ENCODE data around the gene ITPR1.

Gene ITPR1

DNA sequence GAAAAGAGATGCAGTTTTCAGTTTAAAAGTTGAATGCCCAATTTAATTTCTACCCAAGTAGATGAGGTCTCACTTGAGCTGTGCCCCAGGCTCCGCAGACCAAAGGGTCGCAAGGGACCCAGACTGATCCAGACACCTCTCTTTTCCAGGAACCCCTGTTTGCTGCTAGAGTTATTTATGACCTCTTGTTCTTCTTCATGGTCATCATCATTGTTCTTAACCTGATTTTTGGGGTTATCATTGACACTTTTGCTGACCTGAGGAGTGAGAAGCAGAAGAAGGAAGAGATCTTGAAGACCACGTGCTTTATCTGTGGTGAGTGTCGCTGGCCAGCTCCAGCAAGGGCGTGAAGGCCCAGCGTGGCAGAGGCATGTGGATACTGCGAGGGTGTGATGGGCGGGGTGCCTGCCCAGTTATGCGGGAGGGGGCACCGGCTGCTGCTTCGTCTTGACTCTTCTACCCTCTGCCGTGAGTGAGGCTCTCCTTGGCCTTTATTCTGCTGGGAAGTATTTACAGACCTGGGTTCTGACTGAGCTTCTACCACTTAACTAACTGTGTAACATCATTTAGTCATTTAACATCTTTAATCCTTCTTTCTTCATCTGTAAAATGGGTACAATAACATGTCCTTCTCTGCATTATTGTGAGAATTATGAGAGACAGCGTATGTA lies 321.9 kb downstream of the ITPR1 start (continued):
- TF ChIP-seq, protein P1, sequence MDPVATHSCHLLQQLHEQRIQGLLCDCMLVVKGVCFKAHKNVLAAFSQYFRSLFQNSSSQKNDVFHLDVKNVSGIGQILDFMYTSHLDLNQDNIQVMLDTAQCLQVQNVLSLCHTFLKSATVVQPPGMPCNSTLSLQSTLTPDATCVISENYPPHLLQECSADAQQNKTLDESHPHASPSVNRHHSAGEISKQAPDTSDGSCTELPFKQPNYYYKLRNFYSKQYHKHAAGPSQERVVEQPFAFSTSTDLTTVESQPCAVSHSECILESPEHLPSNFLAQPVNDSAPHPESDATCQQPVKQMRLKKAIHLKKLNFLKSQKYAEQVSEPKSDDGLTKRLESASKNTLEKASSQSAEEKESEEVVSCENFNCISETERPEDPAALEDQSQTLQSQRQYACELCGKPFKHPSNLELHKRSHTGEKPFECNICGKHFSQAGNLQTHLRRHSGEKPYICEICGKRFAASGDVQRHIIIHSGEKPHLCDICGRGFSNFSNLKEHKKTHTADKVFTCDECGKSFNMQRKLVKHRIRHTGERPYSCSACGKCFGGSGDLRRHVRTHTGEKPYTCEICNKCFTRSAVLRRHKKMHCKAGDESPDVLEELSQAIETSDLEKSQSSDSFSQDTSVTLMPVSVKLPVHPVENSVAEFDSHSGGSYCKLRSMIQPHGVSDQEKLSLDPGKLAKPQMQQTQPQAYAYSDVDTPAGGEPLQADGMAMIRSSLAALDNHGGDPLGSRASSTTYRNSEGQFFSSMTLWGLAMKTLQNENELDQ (tag by site-specific recombination; IDR thresholded peaks at IDR 0.05; ENCODE audit: low read depth): no peak

DNA sequence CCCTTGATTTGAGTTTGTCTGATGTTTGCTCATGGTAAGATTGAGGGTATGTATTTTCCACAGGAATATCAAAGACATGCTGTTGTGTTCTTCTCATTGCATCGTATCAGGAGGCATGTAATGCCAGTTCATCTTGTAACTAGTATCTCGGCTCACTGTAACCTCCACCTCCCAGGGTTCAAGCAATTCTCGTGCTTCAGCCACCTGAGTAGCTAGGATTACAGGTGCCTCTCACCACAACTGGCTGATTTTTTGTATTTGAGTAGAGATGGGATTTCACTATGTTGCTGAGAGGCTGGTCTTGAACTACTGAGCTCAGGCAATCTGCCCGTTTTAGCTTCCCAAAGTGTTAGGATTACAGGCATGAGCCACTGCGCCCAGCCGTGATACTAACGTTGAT lies 323.2 kb downstream of the ITPR1 start:
- no peak for TF ChIP-seq MEIS1 (CRISPR knock-in tag; IDR thresholded peaks at IDR 0.05; ENCODE audit: borderline replicate concordance)
- TF ChIP-seq ZFHX2 (tag by site-specific recombination; conservative IDR thresholded peaks at IDR 0.05): no peak
- TF ChIP-seq MZF1 (tag by site-specific recombination; IDR thresholded peaks at IDR 0.05; ENCODE audit: borderline replicate concordance): no peak
- TF ChIP-seq, protein P2, sequence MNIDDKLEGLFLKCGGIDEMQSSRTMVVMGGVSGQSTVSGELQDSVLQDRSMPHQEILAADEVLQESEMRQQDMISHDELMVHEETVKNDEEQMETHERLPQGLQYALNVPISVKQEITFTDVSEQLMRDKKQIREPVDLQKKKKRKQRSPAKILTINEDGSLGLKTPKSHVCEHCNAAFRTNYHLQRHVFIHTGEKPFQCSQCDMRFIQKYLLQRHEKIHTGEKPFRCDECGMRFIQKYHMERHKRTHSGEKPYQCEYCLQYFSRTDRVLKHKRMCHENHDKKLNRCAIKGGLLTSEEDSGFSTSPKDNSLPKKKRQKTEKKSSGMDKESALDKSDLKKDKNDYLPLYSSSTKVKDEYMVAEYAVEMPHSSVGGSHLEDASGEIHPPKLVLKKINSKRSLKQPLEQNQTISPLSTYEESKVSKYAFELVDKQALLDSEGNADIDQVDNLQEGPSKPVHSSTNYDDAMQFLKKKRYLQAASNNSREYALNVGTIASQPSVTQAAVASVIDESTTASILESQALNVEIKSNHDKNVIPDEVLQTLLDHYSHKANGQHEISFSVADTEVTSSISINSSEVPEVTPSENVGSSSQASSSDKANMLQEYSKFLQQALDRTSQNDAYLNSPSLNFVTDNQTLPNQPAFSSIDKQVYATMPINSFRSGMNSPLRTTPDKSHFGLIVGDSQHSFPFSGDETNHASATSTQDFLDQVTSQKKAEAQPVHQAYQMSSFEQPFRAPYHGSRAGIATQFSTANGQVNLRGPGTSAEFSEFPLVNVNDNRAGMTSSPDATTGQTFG (tag by site-specific recombination; IDR thresholded peaks at IDR 0.05; ENCODE audit: borderline replicate concordance): no peak
- TF ChIP-seq ZNF473 (tag by site-specific recombination; IDR thresholded peaks at IDR 0.05): no peak
- TF ChIP-seq, protein P3, sequence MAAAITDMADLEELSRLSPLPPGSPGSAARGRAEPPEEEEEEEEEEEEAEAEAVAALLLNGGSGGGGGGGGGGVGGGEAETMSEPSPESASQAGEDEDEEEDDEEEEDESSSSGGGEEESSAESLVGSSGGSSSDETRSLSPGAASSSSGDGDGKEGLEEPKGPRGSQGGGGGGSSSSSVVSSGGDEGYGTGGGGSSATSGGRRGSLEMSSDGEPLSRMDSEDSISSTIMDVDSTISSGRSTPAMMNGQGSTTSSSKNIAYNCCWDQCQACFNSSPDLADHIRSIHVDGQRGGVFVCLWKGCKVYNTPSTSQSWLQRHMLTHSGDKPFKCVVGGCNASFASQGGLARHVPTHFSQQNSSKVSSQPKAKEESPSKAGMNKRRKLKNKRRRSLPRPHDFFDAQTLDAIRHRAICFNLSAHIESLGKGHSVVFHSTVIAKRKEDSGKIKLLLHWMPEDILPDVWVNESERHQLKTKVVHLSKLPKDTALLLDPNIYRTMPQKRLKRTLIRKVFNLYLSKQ (tag by site-specific recombination; IDR thresholded peaks at IDR 0.05; ENCODE audit: borderline replicate concordance): no peak
- TF ChIP-seq, protein P4, sequence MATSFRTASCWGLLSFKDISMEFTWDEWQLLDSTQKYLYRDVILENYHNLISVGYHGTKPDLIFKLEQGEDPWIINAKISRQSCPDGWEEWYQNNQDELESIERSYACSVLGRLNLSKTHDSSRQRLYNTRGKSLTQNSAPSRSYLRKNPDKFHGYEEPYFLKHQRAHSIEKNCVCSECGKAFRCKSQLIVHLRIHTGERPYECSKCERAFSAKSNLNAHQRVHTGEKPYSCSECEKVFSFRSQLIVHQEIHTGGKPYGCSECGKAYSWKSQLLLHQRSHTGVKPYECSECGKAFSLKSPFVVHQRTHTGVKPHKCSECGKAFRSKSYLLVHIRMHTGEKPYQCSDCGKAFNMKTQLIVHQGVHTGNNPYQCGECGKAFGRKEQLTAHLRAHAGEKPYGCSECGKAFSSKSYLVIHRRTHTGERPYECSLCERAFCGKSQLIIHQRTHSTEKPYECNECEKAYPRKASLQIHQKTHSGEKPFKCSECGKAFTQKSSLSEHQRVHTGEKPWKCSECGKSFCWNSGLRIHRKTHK (tag by site-specific recombination; IDR thresholded peaks at IDR 0.05): no peak
- TF ChIP-seq ZBTB1 (tag by site-specific recombination; IDR thresholded peaks at IDR 0.05): no peak
- TF ChIP-seq, protein P5, sequence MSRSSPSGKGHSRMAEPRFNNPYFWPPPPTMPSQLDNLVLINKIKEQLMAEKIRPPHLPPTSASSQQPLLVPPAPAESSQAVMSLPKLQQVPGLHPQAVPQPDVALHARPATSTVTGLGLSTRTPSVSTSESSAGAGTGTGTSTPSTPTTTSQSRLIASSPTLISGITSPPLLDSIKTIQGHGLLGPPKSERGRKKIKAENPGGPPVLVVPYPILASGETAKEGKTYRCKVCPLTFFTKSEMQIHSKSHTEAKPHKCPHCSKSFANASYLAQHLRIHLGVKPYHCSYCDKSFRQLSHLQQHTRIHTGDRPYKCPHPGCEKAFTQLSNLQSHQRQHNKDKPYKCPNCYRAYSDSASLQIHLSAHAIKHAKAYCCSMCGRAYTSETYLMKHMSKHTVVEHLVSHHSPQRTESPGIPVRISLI (tag by site-specific recombination; IDR thresholded peaks at IDR 0.05): no peak
- TF ChIP-seq ZSCAN30 (tag by site-specific recombination; IDR thresholded peaks at IDR 0.05): no peak
- no peak for TF ChIP-seq SP7 (tag by site-specific recombination; IDR thresholded peaks at IDR 0.05)
- TF ChIP-seq ZNF544 (tag by site-specific recombination; IDR thresholded peaks at IDR 0.05): no peak
- TF ChIP-seq, protein P6, sequence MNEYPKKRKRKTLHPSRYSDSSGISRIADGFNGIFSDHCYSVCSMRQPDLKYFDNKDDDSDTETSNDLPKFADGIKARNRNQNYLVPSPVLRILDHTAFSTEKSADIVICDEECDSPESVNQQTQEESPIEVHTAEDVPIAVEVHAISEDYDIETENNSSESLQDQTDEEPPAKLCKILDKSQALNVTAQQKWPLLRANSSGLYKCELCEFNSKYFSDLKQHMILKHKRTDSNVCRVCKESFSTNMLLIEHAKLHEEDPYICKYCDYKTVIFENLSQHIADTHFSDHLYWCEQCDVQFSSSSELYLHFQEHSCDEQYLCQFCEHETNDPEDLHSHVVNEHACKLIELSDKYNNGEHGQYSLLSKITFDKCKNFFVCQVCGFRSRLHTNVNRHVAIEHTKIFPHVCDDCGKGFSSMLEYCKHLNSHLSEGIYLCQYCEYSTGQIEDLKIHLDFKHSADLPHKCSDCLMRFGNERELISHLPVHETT (tag by site-specific recombination; IDR thresholded peaks at IDR 0.05): no peak
- TF ChIP-seq OSR2 (tag by site-specific recombination; IDR thresholded peaks at IDR 0.05): no peak
- TF ChIP-seq, protein P7, sequence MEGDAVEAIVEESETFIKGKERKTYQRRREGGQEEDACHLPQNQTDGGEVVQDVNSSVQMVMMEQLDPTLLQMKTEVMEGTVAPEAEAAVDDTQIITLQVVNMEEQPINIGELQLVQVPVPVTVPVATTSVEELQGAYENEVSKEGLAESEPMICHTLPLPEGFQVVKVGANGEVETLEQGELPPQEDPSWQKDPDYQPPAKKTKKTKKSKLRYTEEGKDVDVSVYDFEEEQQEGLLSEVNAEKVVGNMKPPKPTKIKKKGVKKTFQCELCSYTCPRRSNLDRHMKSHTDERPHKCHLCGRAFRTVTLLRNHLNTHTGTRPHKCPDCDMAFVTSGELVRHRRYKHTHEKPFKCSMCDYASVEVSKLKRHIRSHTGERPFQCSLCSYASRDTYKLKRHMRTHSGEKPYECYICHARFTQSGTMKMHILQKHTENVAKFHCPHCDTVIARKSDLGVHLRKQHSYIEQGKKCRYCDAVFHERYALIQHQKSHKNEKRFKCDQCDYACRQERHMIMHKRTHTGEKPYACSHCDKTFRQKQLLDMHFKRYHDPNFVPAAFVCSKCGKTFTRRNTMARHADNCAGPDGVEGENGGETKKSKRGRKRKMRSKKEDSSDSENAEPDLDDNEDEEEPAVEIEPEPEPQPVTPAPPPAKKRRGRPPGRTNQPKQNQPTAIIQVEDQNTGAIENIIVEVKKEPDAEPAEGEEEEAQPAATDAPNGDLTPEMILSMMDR (tag by site-specific recombination; IDR thresholded peaks at IDR 0.05): no peak
- TF ChIP-seq ZNF677 (tag by site-specific recombination; IDR thresholded peaks at IDR 0.05): no peak
- TF ChIP-seq, protein P8, sequence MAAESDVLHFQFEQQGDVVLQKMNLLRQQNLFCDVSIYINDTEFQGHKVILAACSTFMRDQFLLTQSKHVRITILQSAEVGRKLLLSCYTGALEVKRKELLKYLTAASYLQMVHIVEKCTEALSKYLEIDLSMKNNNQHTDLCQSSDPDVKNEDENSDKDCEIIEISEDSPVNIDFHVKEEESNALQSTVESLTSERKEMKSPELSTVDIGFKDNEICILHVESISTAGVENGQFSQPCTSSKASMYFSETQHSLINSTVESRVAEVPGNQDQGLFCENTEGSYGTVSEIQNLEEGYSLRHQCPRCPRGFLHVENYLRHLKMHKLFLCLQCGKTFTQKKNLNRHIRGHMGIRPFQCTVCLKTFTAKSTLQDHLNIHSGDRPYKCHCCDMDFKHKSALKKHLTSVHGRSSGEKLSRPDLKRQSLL (tag by site-specific recombination; IDR thresholded peaks at IDR 0.05): no peak
- H3K36me3 ChIP-seq (ENCODE audit: control insufficient read depth in 2 of 2, insufficient read depth in 1 of 2, low read length in 2 of 2): peaks cover 0 to 34% of the 10 kb centered on the region in 2 experiments; a peak in 1 of 3 replicates
- POLR2A ChIA-PET: no interaction called here
- H3K9me3 ChIP-seq (ENCODE audit: control insufficient read depth, insufficient read depth, low read depth, low read length): no peaks in the 10 kb centered on the region
- no peak overlapping the region for H3K27ac ChIP-seq (ENCODE audit: extremely low read depth, low read depth, low read length)
- CTCF ChIA-PET: no interaction called here
- no peaks in the 10 kb centered on the region for H3K4me1 ChIP-seq (ENCODE audit: control insufficient read depth, insufficient read depth, low read length)
- H3K4me3 ChIP-seq (ENCODE audit: low read depth, low read length): no peak overlapping the region

All from HEK293 (cell line).